Measurements from ENCODE around the gene CDH13.

CDH13 gene

GRCh38 chr16:82874672-82875071 is 247.9 kb downstream of the CDH13 start:
- ATAC-seq: no peak

DNA sequence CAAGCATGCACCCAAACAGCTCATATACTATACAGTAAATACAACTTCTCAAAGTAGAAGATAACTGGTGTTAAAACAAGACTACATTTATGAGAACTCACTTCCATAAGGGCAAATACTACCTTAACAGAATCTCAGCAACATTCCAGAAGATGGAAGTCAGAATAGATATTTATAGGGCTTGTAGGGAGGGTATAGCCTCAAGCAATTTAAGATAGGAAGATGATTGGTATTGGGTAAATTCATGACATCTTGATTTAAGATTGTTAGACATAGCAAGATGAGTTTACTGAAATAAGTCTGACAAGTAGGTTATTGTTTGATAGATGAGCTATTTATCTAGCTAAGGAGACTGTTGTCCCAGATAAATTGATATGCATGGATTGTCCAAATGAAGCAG is 250.2 kb downstream of the CDH13 start:
- no peak for ATAC-seq
- TF ChIP-seq PATZ1 (CRISPR knock-in tag; IDR thresholded peaks at IDR 0.05; ENCODE audit: borderline replicate concordance) (no peak), OSR1 (CRISPR knock-in tag; IDR thresholded peaks at IDR 0.05) (no peak), ZNF8 (CRISPR knock-in tag; IDR thresholded peaks at IDR 0.05) (no peak), ZFP3 (CRISPR knock-in tag; IDR thresholded peaks at IDR 0.05) (no peak), BACH2 (CRISPR knock-in tag; IDR thresholded peaks at IDR 0.05; ENCODE audit: borderline replicate concordance) (no peak), ZFP30 (CRISPR knock-in tag; IDR thresholded peaks at IDR 0.05) (no peak), ZNF565 (CRISPR knock-in tag; conservative IDR thresholded peaks at IDR 0.05; ENCODE audit: low read depth) (no peak), PPARA (CRISPR knock-in tag; IDR thresholded peaks at IDR 0.05; ENCODE audit: borderline replicate concordance) (no peak), CSDC2 (CRISPR knock-in tag; IDR thresholded peaks at IDR 0.05) (no peak), TSHZ2 (CRISPR knock-in tag; IDR thresholded peaks at IDR 0.05) (no peak), CREB5 (CRISPR knock-in tag; IDR thresholded peaks at IDR 0.05; ENCODE audit: low read depth) (no peak), ESRRG (CRISPR knock-in tag; IDR thresholded peaks at IDR 0.05) (no peak), ZNF70 (CRISPR knock-in tag; IDR thresholded peaks at IDR 0.05) (no peak), GLIS3 (CRISPR knock-in tag; IDR thresholded peaks at IDR 0.05) (no peak), ZC3H10 (CRISPR knock-in tag; IDR thresholded peaks at IDR 0.05) (no peak), RARB (CRISPR knock-in tag; IDR thresholded peaks at IDR 0.05) (no peak), SNAI2 (CRISPR knock-in tag; IDR thresholded peaks at IDR 0.05) (no peak)

More at GRCh38 chr16:82874672-82875071, 247.9 kb downstream of the CDH13 start:
- no peak for TF ChIP-seq GLIS3 (CRISPR knock-in tag; IDR thresholded peaks at IDR 0.05)
- TF ChIP-seq ISL1 (CRISPR knock-in tag; IDR thresholded peaks at IDR 0.05): no peak
- TF ChIP-seq ZNF565 (CRISPR knock-in tag; conservative IDR thresholded peaks at IDR 0.05; ENCODE audit: low read depth): no peak
- no peak for TF ChIP-seq SNAI2 (CRISPR knock-in tag; IDR thresholded peaks at IDR 0.05)
- no peak for TF ChIP-seq CREB5 (CRISPR knock-in tag; IDR thresholded peaks at IDR 0.05; ENCODE audit: low read depth)
- TF ChIP-seq TCF4 (CRISPR knock-in tag; IDR thresholded peaks at IDR 0.05; ENCODE audit: borderline replicate concordance): no peak
- TF ChIP-seq TSHZ2 (CRISPR knock-in tag; IDR thresholded peaks at IDR 0.05): no peak

- no peak for ATAC-seq
- TF ChIP-seq TOX (CRISPR knock-in tag; IDR thresholded peaks at IDR 0.05; ENCODE audit: borderline replicate concordance) (no peak), BACH2 (CRISPR knock-in tag; IDR thresholded peaks at IDR 0.05; ENCODE audit: borderline replicate concordance) (no peak), GLIS3 (CRISPR knock-in tag; IDR thresholded peaks at IDR 0.05) (no peak), ISL1 (CRISPR knock-in tag; IDR thresholded peaks at IDR 0.05) (no peak), CREB5 (CRISPR knock-in tag; IDR thresholded peaks at IDR 0.05; ENCODE audit: low read depth) (no peak), CSRNP3 (CRISPR knock-in tag; IDR thresholded peaks at IDR 0.05) (no peak), ZNF8 (CRISPR knock-in tag; IDR thresholded peaks at IDR 0.05) (no peak), ESRRG (CRISPR knock-in tag; IDR thresholded peaks at IDR 0.05) (no peak), ZFP30 (CRISPR knock-in tag; IDR thresholded peaks at IDR 0.05) (no peak), ZC3H10 (CRISPR knock-in tag; IDR thresholded peaks at IDR 0.05) (no peak)
Observed at GRCh38 chr16:82878466-82878865, 251.7 kb downstream of the CDH13 start.

Measured in SK-N-SH treated with all-trans-retinoic acid at 6 μM for 48 hours (cell line).